HepG2 (cell line): ENCODE data around the gene MXI1. TPM values are rescaled to one million over a fixed set of nuclear protein-coding genes. Genes with fewer than 3 reads are reported as not detected.

Source experiments
- ATAC-seq: fragments of 200-7000 bp; cut with Tn5 transposase; 3 replicates; pipeline ENCODE4 v1.9.1; 2020; ENCODE audit warnings: mild to moderate bottlenecking, moderate library complexity
- BruUV-seq: library from RNA; stranded (reverse); fragments of 400-500 nt; replicated peaks from 2 replicates; lab custom pipeline; 2021; lab: Mats Ljungman, UMichigan
- CTCF ChIA-PET: fragments of 300-600 bp; formaldehyde crosslinking; extraction: SDS; loops from one replicate; lab custom pipeline; 2021; ENCODE audit warnings: low total read pairs, inconsistent platforms, low intra/inter-chr PET ratio; lab: Yijun Ruan, JAX
- POLR2A ChIA-PET: fragments of 350-600 bp; sonication (Branson Sonifier 250); formaldehyde crosslinking; loops from one replicate; lab custom pipeline; 2020; ENCODE audit warnings: antibody characterized with exemption, inconsistent platforms; lab: Yijun Ruan, JAX
- DNase-seq: peaks from one replicate; pipeline ENCODE4 v3.0.0-alpha.2; 2015; ENCODE audit warnings: low spot score
- FAIRE-seq: peaks from 3 replicates; lab custom pipeline; 2011; peaks lifted over from hg19 to GRCh38; lab: Jason Lieb, UNC
- H2AFZ ChIP-seq: one replicate; pipeline ENCODE4 v1.6.1; 2011; ENCODE audit warnings: low read length, inconsistent platforms
- H3K27ac ChIP-seq: fragments of 300-600 bp; 3 replicates; pipeline ENCODE4 v1.8.0; 2011; ENCODE audit warnings: mixed run types, mild to moderate bottlenecking, mixed read lengths, low read length, inconsistent platforms; ENCODE audit not compliant: insufficient read depth; ENCODE audit errors: extremely low read length
- H3K27me3 ChIP-seq, 2 experiments: fragments of 200-600 bp in 1 of 2; 2 replicates in 1 of 2; 3 replicates in 1 of 2; pipeline versions ENCODE4 v1.6.0 to v1.8.0; 2011; ENCODE audit warnings: low read length in 2 of 2, mild to moderate bottlenecking in 2 of 2, moderate library complexity in 2 of 2, inconsistent platforms in 1 of 2; ENCODE audit not compliant: insufficient read depth in 2 of 2, control insufficient read depth in 1 of 2
- H3K36me3 ChIP-seq, 2 experiments: fragments of 200-600 bp in 1 of 2; replicated peaks in 1 of 2; 2 replicates in 1 of 2; 3 replicates in 1 of 2; pipeline versions ENCODE4 v1.5.1 to v1.8.0; 2011; ENCODE audit warnings: low read length in 2 of 2, inconsistent platforms in 1 of 2; ENCODE audit not compliant: insufficient read depth in 2 of 2, control insufficient read depth in 1 of 2
- H3K4me1 ChIP-seq: 2 replicates; pipeline ENCODE4 v1.5.1; 2012; ENCODE audit warnings: low read length, inconsistent platforms; ENCODE audit not compliant: insufficient read depth
- H3K4me2 ChIP-seq: 2 replicates; pipeline ENCODE4 v1.6.0; 2011; ENCODE audit warnings: low read depth, low read length, inconsistent platforms
- H3K4me3 ChIP-seq, 3 experiments: fragments of 200-600 bp in 1 of 3; sonication (generic), shearing (Covaris generic) in 1 of 3; replicated peaks in 1 of 3; 2 replicates each; pipeline ENCODE4 v1.5.1; 2011 to 2016; ENCODE audit warnings: low read length in 3 of 3, inconsistent platforms in 2 of 3, low read depth in 2 of 3, mild to moderate bottlenecking in 2 of 3, control low read depth in 1 of 3, mixed read lengths in 1 of 3; ENCODE audit not compliant: insufficient read depth in 1 of 3
- H3K79me2 ChIP-seq: one replicate; pipeline ENCODE4 v1.6.1; 2011; ENCODE audit warnings: low read length, inconsistent platforms; ENCODE audit not compliant: insufficient read depth
- H3K9ac ChIP-seq: 2 replicates; pipeline ENCODE4 v1.6.0; 2011; ENCODE audit warnings: mild to moderate bottlenecking, low read depth, low read length, inconsistent platforms; ENCODE audit not compliant: insufficient read depth
- H3K9me3 ChIP-seq: 2 replicates; pipeline ENCODE4 v1.5.1; 2012; ENCODE audit warnings: mild to moderate bottlenecking, low read length
- H4K20me1 ChIP-seq: 2 replicates; pipeline ENCODE4 v1.6.0; 2011; ENCODE audit warnings: inconsistent platforms, mild to moderate bottlenecking, low read length, moderate library complexity; ENCODE audit not compliant: insufficient read depth
- HOXD1 ChIP-seq: sonication (generic); formaldehyde crosslinking; IDR thresholded peaks from 2 replicates; pipeline ENCODE4 v1.5.0; 2020; ENCODE audit warnings: missing genetic modification reagents
- MAFF ChIP-seq: IDR thresholded peaks from 2 replicates; pipeline ENCODE4 v1.6.1; 2011; ENCODE audit warnings: low read depth, low read length, improper control_type of control experiment
- MAFK ChIP-seq, 2 experiments: IDR thresholded peaks in 1 of 2; conservative IDR thresholded peaks in 1 of 2; 2 replicates each; pipeline ENCODE4 v1.6.1; 2011; ENCODE audit warnings: improper control_type of control experiment in 2 of 2, low read length in 2 of 2
- NBN ChIP-seq: fragments of 450-650 bp; conservative IDR thresholded peaks from 2 replicates; pipeline ENCODE4 v1.6.1; 2017
- SAFB2 ChIP-seq: sonication (generic); formaldehyde crosslinking; IDR thresholded peaks from 2 replicates; pipeline ENCODE4 v1.5.1; 2020; ENCODE audit warnings: missing genetic modification reagents, low read depth, mild to moderate bottlenecking, borderline replicate concordance
- ZBTB38 ChIP-seq: sonication (generic); formaldehyde crosslinking; IDR thresholded peaks from 2 replicates; pipeline ENCODE4 v1.5.1; 2020; ENCODE audit warnings: mild to moderate bottlenecking, missing genetic modification reagents
- ZNF12 ChIP-seq: sonication (generic); formaldehyde crosslinking; IDR thresholded peaks from 2 replicates; pipeline ENCODE4 v1.5.0; 2020; ENCODE audit warnings: missing genetic modification reagents
- ZNF33A ChIP-seq: sonication (generic); formaldehyde crosslinking; IDR thresholded peaks from 2 replicates; pipeline ENCODE4 v1.5.1; 2020; ENCODE audit warnings: missing genetic modification reagents, mild to moderate bottlenecking, moderate library complexity, borderline replicate concordance
- ZNF615 ChIP-seq: sonication (generic); formaldehyde crosslinking; IDR thresholded peaks from 2 replicates; pipeline ENCODE4 v1.5.0; 2020; ENCODE audit warnings: mild to moderate bottlenecking, missing genetic modification reagents, borderline replicate concordance
- WGBS: methylation state at CpG from one replicate; pipeline ENCODE4 v1.1.6; 2017; ENCODE audit warnings: low lambda C conversion rate; 5-methylcytosine and 5-hydroxymethylcytosine counted together
- in situ Hi-C: cut with HindIII; loops from 2 replicates; pipeline ENCODE4 v1.10.0; 2017; ENCODE audit warnings: low pct_unique_long_range_greater_than_20kb; ENCODE audit not compliant: extremely low pct_ligation_motif_present
- intact Hi-C: fragments of 100-400 bp; cut with micrococcal nuclease; formaldehyde crosslinking; loops from one replicate; pipeline ENCODE4 v1.10.0; 2022; ENCODE audit not compliant: unreplicated experiment
- polyA plus RNA-seq, 8 experiments: library from polyadenylated mRNA; depleted of rRNA in 3 of 8; stranded (reverse) in 7 of 8; unstranded in 1 of 8; fragments of >200 nt; fragmentation: Illumina TruSeq in 4 of 8; extraction: Trizol in 4 of 8; gene quantifications; 2 replicates each; pipeline versions ENCODE4 v1.2.1 to v1.2.3, GENCODE V29; 2011 to 2016; ENCODE audit warnings: low read depth in 4 of 8, missing spikeins in 1 of 8, mixed read lengths in 1 of 8; ENCODE audit not compliant: insufficient read depth in 1 of 8
- total RNA-seq, 5 experiments: library from RNA; depleted of rRNA; stranded (reverse); fragments of >200 nt; fragmentation: Illumina TruSeq; extraction: Trizol; gene quantifications; 2 replicates each; pipeline ENCODE4 v1.2.3, GENCODE V29; 2016; ENCODE audit warnings: low read depth in 1 of 5
- TF ChIP-seq, protein P1 (sequence below): sonication (generic); formaldehyde crosslinking; IDR thresholded peaks from 2 replicates; pipeline ENCODE4 v1.5.0; 2020; ENCODE audit warnings: mild to moderate bottlenecking, missing genetic modification reagents
- TF ChIP-seq, protein P2 (sequence below), 2 experiments: fragments of 450-650 bp in 1 of 2; sonication (generic) in 1 of 2; formaldehyde crosslinking in 1 of 2; IDR thresholded peaks; 2 replicates each; pipeline versions ENCODE4 v1.6.1 to v1.8.0; 2016 to 2022; ENCODE audit warnings: antibody characterized with exemption in 1 of 2, mild to moderate bottlenecking in 1 of 2, missing genetic modification reagents in 1 of 2
- TF ChIP-seq, protein P3 (sequence below): IDR thresholded peaks from 2 replicates; pipeline ENCODE4 v1.6.1; 2016; ENCODE audit warnings: mild to moderate bottlenecking, missing biosample characterization, missing genetic modification reagents

Gene MXI1
- total and polyA plus RNA-seq, 2 of the 13 experiments (the other 11 are each of a cell fraction or from before 2014, with no cell fraction given), result 6.6 to 22.0 TPM

DNA sequence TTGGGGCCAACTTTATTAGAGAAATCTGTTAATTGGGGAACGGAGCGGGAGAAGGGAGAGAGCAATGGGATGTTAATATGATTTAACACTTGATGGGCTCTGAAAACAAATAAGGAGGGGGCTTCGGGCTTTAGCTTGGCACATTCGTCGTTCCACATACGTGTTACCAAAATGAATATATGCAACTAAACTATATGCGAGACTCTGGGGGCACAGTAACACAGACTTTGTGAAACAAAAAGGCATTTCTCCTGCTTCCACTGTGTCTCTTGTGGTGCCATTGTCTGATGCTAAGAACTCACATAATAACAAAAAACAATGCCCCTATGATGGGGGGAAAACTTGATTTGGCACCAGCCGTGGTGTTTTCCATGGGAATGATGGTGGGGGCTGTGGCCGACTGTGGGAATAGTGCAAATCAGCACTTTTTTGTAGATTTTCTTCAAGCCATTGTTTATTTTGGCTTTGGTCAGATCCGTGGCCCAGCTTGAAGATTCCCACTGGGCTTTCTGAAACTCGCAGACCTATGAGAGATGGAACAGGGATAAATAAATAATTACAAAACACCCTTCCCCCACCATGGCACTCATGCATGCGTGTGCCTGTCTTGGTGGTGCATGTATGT is 2.2 kb upstream of the MXI1 start:
- Histone ChIP-seq H3K27me3 (peaks cover 3 to 25% of the 10 kb centered on the region in 2 experiments; a peak in 2 of 5 replicates), H3K36me3 (no peaks in the 10 kb centered on the region; a peak in 1 of 5 replicates), H3K79me2 (peaks cover 4% of the 10 kb centered on the region), H4K20me1 (no peaks in the 10 kb centered on the region), H2AFZ (no peak overlapping the region), H3K9ac (no peak overlapping the region), H3K4me2 (no peak overlapping the region), H3K9me3 (no peaks in the 10 kb centered on the region), H3K4me3 (no peak overlapping the region), H3K27ac (no peak overlapping the region), H3K4me1 (peaks cover 30% of the 10 kb centered on the region)
- no peak for DNase-seq
- 62% methylated on average over 12 of the region's 12 CpGs for WGBS
- FAIRE-seq, result no peak
- CTCF ChIA-PET, result interaction anchor here (1.6 kb wide), 1 partner anchor 74 kb away, joined by 12 read pairs; no protein-coding TSS in a partner anchor
- POLR2A ChIA-PET, result no interaction called here
- no TSS peak for BruUV-seq
- in situ Hi-C loops (no loop called here), intact Hi-C loops (loop anchor here (5.0 kb wide), 1 partner anchor 68 kb away; no protein-coding TSS in a partner anchor)
- no peak for ATAC-seq
- no peak for TF ChIP-seq ZNF33A (CRISPR knock-in tag)
- no peak for TF ChIP-seq SAFB2 (CRISPR knock-in tag)
- TF ChIP-seq HOXD1 (CRISPR knock-in tag), result no peak
- TF ChIP-seq, protein P1, sequence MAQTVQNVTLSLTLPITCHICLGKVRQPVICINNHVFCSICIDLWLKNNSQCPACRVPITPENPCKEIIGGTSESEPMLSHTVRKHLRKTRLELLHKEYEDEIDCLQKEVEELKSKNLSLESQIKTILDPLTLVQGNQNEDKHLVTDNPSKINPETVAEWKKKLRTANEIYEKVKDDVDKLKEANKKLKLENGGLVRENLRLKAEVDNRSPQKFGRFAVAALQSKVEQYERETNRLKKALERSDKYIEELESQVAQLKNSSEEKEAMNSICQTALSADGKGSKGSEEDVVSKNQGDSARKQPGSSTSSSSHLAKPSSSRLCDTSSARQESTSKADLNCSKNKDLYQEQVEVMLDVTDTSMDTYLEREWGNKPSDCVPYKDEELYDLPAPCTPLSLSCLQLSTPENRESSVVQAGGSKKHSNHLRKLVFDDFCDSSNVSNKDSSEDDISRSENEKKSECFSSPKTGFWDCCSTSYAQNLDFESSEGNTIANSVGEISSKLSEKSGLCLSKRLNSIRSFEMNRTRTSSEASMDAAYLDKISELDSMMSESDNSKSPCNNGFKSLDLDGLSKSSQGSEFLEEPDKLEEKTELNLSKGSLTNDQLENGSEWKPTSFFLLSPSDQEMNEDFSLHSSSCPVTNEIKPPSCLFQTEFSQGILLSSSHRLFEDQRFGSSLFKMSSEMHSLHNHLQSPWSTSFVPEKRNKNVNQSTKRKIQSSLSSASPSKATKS (CRISPR knock-in tag), result no peak
- TF ChIP-seq, protein P2, sequence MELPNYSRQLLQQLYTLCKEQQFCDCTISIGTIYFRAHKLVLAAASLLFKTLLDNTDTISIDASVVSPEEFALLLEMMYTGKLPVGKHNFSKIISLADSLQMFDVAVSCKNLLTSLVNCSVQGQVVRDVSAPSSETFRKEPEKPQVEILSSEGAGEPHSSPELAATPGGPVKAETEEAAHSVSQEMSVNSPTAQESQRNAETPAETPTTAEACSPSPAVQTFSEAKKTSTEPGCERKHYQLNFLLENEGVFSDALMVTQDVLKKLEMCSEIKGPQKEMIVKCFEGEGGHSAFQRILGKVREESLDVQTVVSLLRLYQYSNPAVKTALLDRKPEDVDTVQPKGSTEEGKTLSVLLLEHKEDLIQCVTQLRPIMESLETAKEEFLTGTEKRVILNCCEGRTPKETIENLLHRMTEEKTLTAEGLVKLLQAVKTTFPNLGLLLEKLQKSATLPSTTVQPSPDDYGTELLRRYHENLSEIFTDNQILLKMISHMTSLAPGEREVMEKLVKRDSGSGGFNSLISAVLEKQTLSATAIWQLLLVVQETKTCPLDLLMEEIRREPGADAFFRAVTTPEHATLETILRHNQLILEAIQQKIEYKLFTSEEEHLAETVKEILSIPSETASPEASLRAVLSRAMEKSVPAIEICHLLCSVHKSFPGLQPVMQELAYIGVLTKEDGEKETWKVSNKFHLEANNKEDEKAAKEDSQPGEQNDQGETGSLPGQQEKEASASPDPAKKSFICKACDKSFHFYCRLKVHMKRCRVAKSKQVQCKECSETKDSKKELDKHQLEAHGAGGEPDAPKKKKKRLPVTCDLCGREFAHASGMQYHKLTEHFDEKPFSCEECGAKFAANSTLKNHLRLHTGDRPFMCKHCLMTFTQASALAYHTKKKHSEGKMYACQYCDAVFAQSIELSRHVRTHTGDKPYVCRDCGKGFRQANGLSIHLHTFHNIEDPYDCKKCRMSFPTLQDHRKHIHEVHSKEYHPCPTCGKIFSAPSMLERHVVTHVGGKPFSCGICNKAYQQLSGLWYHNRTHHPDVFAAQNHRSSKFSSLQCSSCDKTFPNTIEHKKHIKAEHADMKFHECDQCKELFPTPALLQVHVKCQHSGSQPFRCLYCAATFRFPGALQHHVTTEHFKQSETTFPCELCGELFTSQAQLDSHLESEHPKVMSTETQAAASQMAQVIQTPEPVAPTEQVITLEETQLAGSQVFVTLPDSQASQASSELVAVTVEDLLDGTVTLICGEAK (IDR thresholded peaks at IDR 0.05), result no peak
- TF ChIP-seq, protein P2 (CRISPR knock-in tag; IDR thresholded peaks at IDR 0.05), result no peak
- TF ChIP-seq ZBTB38 (CRISPR knock-in tag), result no peak
- no peak for TF ChIP-seq ZNF615 (CRISPR knock-in tag)
- TF ChIP-seq MAFK (conservative IDR thresholded peaks at IDR 0.05 in 1 of 2, IDR thresholded peaks at IDR 0.05 in 1 of 2; ENCODE audit: low read length in 2 of 2), result peak in 1 of 2 experiments; percentile 42; a peak in 2 of 4 replicates
- TF ChIP-seq NBN, result no peak
- TF ChIP-seq, protein P3, sequence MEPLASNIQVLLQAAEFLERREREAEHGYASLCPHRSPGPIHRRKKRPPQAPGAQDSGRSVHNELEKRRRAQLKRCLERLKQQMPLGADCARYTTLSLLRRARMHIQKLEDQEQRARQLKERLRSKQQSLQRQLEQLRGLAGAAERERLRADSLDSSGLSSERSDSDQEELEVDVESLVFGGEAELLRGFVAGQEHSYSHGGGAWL (CRISPR knock-in tag), result no peak
- TF ChIP-seq ZNF12 (CRISPR knock-in tag), result no peak
- TF ChIP-seq MAFF, result peak; percentile 15; the same call in 1 of the 2 replicates
